NK-92 (cell line): Measurements from ENCODE around the gene MAGEF1.

ENCODE experiments used
- DNase-seq: peaks from one replicate; lab custom pipeline; 2025; ENCODE audit not compliant: unreplicated experiment; lab: John Stamatoyannopoulos, UW

The MAGEF1 gene

DNA sequence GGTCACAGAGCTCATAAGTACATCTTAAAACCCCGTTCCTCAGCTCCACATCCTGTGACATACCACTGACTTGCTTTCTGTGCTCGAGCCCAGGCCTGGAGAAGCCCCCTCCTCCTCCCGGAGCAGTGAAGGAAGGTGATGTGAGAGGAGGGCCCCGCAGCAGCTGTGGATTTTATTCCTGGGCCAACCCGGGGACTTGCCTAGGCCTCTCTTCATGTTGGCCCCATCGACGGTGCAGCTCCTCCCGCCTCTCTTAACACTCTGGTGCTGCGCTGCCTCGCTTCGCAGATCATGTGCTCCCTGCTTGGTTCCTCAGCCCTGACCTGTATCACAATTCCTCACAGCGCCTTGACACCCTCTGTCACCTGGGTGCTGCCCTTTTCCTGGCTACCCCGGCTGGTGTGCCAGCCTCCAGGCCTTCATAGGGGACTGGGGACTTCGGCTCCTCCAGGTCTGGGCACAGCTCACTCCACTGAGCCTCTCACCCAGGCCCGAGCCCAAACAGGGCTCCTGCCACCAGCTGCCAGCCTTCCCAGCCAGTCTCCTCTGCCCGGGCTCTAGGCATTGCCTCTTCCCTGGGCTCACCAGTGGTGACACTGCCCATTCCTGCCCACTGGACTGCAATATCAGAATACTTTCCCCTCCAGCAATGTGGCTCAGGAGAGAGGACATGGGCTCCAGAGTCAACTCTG lies 21.5 kb downstream of the MAGEF1 start:
- DNase-seq, result no peak

DNA sequence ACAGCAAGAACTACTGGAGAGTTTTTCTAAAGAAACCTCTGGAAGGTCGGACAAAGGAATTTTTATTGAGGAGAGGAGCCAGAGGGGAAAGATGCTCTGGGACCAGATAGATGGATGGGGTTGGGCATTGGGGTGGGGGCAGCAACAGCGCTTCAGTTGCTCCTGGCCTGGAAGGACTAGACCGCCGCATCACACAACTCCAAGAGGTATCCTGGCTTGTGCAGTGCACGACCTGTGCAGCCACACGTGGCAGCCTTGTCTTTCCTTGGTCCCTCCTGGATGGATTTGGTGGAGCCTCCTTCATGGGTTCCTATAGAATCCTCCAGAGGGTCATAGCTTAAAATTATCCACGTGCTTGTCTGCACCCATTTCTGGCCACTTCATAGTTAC lies 23.0 kb downstream of the MAGEF1 start:
- DNase-seq, result no peak

DNA sequence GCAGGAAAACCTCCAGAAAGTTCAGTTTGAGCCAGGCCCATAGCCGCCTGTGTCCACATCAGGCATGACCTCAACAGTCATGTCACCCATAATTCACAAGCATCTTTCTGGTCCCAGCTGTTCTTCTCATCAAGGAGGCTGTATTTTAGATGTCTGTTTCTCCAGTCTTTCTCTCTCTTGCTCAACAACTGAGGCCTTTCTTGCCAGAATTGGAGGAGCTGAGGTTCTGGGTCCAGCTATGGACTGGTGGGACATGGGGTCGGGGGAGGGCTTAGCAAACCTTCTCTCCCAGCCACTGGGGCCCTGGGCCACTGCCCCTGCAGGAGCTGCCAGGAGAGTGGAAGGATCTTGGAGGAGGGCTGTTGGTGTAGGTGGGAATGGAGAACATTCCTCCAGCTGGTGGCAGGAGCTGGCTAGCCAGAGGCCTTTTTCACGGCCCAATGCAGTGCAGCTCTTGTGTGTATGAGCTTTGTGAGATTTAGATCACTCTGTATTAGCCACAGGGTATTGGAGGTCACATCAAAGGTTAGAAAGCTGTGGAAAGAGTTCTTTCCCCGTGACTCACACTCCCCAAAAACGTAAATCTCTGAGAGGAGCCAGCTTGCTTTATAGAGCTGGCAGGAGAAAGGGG lies 23.5 kb downstream of the MAGEF1 start:
- no peak for DNase-seq

DNA sequence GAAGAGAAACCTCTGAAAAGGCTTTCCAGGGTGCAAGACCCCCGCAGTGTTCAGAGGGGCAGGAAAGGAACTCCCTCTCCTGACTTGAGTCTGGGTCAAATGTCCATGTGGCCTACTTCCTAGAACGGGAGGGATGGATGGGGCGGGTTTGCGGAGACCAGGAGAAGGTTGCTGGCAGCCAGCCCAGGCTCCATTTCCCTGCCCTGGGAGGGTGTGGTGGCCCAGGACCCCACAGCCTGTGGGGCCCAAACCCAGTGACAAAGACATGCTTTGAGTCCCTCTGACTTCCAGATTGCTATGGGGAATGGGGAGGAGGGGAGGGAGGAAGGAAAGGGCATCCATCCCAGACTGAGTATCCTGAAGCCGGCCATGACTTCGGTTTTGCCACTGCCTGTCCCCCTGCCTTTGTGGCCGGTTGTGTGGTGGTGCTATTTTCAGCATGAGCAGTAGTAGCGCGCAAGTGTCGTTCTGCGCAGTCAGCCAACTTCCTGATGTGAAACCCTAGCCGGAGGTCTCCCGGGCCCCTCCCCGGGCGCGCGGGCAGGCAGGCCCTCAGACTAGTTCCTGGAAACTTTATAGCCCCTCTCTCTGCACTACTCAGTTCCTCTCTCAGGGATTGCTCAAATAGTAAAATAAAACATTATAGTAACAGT lies 24.4 kb downstream of the MAGEF1 start:
- no peak for DNase-seq

DNA sequence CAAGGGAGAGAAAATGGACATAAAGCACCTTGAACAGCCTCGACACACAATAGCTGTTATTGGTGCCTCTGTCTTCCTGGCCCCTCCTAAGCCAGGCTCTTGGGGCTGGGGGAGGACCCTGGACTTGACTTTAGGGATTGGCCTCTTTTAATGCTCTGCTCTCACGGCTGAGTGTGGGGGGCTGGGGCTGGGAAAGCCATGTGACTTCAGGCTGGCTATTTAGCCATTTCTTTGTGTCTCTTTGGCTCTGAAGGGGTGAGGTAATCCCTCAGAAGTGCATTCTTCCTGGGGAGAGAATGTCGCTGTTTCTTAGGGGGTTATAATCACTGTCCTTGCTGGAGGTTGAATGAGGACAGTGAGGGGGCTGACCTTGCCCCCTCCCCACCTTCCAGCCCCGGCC lies 26.2 kb downstream of the MAGEF1 start:
- no peak for DNase-seq

DNA sequence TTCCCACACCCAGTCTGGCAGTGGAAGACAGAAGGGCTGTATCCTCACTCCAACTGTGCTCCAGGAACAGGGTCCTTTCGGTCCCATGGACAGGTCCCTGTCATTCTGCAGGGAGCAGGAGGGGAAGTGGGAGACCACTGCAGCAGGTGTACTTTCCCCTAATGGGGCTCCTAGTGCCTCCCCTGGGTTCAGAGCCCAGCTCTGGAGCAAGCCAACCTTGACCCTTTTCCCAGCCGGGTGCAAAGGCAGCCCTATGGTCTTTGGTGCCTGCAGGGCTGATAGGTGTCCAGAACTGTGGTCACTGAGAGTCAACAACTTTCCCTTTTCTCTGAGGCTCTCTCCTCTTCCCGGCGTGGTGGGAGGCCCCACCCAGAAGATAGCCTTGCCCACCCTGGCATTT lies 26.8 kb downstream of the MAGEF1 start:
- DNase-seq, result no peak

DNA sequence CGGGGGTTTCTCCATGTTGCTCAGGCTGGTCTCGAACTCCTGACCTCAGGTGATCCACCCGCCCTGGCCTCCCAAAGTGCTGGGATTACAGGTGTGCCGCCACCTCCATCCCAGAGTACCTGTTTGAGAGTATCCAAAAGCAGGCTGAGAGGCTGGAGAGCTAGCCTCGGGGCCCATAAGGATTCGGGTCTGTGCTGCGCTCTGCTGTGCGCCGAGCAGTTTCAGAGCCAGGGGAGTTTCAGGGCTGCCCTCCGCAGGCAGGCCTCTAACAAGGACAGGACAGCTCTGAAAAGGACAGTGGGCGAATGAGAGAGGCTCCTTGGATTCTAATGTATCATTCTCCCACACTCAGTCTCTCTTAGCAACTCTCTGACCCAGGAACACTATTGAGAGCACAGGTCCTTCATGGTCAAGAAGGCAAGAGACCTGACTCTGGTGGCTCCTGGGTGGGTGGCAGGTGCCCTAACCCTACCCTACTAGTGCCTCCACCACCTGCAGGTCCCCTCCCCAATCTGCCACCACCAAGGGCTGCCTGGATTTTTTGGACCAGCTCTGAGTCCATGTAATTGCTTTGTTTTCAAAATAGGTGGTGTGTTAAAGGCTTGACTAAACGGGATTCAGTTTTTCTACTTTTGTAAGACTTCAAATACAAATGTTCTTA lies 27.8 kb downstream of the MAGEF1 start:
- no peak for DNase-seq

DNA sequence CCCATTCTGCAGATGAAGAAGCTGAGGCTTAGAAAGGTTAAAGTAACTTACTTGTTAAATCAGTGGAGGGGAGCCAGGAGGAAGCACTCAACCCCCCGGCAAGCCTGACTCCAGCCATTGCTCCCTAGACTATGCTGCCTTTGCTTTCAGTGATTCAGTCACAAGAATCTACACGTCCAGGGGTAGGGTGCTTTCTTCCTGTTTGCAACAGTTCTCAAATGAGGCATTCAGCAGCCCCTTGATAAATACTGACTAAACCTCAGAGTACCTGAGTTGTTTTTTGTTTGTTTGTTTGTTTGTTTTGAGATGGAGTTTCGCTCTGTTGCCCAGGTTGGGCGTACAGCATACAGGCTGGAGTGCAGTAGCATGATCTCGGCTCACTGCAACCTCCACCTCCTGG lies 28.6 kb downstream of the MAGEF1 start:
- no peak for DNase-seq

DNA sequence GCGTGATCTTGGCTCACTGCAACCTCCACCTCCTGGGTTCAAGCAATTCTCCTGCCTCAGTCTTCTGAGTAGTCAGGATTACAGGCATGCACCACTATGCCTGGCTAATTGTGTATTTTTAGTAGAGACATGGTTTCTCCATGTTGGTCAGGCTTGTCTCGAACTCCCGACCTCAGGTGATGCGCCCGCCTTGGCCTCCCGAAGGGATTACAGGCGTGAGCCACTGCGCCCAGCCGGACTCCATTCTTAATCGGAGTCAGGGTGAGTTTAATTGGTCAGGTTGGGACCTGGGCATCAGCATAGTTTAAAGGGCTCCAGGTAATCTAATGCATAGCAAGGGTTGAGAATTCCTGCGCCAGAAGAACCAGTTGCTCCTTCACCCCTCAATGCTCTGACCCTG lies 29.2 kb downstream of the MAGEF1 start:
- DNase-seq, result no peak

DNA sequence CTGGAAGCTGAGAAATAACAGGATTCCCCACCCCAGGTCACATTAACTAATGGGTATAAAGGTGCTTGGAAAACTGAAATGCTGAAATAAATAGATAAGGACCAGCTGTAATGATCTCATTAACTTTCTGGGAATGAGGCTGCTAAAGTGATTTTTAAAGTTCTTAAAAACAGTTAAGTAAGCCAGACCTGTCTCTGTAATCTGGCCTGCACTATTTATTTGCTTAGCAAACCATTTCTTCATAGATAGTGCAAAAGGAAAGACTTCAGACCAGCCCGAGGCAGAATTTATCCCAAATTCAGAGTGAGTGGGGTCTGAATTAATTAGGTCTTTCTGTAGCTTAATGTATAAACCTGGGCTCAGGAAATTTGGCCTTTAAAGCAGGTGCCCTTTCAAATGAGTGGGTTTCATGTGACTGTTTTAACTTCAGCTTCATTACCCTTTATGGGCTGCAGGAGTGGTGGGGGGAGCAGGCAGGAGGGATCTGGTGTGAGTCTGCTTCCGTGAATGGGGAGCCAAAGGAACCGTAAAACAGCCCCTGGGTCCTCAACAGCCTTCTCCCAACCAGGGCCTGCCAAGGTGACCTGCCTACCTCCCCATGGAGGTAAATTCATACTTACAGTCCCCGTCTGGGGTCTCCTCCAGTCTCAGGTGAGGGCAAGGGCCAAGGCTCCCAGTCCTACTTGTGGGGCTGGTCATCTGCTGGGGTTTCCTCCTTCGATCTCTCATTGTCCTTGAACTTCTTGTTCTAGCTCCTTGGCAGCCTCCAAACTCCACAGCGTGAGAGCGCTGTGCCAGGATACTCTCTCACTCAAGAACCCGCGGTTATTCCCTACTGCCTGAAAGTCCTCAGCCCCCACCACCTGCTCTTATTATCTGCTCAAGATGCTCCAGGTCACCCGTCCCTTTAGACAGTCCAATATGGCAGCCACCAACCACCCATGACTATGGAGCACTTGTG lies 31.2 kb downstream of the MAGEF1 start:
- no peak for DNase-seq

DNA sequence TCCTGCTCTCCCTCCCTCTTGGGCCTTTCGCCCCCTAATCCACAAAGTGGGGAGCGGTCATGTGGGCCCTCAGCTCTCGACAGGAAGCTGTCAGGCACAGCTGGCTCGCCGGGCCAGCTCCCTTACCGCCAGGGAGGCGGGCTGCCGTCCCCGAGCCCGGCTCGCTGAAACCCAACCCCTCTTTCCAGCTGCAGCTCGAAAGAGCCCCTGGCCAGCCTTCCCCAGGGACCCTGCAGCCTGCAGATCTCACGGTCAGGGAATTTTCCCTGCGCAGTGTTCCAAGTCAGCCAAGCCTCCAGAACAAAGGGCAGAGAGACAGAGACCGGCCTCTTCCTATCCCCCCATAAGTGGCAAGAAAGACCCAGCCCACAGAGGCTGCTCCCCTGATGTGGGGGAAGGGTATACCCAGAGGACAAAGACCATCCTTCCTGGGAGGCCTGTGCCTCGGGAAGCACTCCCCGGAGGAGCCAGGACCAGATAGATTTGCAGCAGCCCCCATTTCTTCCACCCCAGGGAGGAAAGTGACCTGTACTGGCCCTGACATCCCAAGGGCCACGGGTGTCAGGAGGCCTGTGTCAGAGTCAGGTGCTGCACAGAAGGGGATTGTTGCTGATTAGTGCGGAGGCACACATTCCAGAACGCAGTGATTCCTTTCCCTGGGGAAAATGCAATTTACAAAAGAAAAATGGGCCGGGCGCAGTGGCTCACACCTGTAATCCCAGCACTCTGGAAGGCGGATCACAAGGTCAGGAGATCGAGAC lies 32.6 kb downstream of the MAGEF1 start:
- DNase-seq, result no peak

DNA sequence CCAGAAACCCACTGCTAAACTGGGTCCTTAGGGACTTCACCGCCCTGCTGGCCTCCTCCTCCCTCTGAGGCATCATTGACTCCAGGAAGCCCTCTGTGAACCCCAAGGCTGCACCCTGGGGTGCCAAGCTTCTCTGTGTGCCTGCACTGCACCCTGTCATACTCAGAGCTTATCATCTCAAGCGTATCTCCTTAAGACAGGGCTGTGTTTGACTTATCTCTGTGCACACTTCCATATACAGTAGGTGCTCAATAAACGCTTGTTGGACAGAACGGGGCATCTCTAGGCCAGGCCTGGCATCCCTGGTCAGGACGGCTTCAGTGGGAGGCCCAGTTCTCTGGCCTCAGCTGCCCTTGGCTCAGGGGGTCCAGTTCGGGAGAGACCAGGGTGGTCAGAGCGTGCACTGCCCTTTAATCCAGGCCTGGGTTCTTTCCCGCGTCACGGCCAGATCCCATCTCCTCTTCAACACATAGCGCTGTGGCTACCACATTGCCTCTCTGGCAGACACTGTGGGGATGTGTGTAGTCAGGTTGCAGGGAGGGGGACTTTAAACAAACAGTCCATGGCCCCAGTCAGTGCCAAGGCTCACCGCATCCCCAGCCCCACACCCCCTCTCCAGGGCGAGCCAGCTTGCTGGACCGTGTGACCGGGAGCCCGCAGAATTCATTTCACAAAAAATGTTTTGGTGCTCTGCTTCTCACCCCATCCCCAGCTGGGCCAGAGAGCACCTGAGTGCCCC lies 33.4 kb downstream of the MAGEF1 start:
- DNase-seq, result no peak

DNA sequence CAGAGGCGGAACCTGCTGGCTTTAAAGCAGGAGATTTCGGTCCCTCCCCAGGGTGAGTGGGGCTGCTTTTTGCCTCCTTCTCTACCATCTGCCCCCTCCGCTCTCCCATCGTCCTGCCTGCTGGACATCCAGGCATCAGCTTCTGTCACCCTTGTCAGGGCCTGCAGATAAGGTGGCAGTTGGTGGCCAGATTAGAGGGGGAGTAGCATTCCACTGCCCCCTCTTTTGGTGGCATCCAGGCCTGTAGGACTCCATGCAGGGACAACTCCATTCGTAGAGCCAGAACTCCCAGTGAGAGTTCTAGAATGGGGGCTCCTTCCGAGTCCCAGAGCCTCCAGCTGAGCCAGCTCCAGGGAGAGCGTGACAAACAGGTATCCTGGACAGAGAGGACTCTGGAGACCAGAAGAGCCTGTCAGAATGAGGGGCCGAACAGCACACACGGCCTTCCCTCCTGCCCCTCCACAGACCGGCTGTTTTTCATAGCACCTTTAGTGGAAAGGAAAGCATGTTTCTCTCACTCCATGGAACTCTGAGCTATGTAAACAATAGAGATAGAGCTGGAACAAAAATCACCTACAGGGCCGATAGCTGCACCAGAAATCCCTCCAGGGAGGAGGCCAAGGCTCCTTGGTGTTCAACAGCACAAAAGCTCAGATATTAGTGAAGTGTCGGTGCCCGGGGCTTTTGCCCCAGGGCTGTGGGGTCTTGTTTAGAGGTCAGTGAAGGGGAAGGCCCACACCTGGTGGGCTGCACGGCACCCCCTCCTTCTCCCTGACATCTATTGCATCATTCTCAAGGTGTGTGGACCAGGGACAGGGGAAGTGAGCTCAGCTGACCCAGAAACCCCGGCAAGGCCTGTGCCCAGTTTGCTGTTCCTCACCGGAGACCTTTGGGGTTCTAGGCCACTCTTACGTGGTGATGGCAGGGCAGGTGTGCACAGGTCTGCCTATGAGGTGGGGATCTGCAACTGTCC lies 34.2 kb downstream of the MAGEF1 start:
- DNase-seq, result no peak

DNA sequence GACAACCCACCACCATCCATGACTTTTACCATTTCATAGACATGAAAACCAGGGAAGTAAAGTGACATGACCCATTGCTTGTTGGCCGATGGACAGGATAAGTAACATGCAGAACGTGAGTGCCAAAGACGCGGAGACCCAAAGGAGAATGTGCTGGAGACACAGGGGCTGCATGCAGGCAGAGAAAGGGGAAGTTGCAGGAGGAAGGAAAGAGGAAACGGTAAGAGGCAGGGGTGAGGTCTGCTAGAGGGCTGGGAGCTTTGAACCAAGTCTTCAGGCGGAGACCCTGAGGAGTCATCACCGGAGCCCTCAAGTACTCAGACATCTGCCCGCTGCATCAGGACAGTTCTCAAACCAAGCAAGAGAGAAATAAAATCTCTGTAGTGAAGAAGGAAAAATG lies 34.9 kb downstream of the MAGEF1 start:
- DNase-seq, result no peak

DNA sequence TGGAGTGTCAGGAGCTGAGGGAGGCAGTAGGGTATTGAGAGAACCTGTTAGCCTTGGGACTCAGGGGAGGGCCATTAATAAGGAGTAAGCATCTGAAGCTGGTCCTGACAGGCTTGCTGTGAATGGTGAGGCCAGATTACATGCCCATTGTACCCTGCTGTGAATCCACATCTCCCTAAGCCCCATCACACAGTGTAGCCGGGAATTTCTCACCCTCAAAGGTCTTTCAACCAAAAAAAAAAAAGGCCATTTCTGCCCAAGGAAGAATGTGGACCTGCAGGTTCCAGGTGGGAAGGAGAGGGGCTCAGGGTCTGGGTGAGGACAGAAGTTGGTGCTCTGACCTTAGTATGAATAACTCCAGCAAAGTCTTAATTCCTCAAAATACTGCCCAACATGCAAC lies 37.2 kb downstream of the MAGEF1 start:
- DNase-seq, result no peak

DNA sequence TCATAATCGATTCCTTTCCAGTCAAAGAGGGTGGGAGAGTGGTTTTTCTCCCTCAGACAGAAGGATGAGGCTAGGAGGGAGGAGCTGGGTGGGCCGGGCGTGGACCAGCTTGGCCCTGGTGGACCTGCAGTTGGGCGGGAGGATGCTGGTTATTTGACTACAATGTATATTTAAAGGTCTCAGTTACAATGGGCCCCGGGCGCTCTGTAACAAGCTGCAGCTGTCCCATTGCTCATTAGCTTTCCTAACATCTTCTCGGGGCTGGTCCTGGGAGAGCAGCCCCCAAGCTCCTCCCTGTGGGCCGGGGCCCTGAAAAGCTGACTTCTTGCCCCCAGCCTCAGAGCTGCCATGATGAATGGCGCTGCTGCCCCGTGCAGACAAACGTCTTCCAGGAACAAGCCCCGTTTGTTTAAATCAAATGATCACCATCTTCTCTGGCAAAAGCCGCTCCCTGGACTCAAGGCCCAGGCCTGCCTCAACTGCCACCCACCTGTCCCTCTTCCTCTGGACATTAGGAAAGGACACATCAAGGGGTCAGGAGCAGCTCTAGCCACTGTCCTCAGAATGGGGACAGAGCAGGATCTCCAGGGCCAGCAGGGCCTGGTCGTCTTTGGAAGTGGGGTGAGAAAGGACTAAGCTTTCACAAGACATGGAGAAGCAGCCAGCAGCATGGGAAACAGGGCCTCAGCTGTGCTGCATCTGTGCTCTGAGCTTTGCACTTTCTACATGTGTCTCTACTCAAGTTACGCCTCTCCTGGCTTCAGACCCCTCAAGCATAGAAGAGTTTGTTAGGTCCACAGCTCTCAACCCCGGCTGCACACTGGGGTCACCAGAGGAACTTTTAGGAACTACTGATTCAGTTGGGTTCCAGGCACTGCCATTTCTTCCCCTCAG lies 38.6 kb downstream of the MAGEF1 start:
- no peak for DNase-seq

DNA sequence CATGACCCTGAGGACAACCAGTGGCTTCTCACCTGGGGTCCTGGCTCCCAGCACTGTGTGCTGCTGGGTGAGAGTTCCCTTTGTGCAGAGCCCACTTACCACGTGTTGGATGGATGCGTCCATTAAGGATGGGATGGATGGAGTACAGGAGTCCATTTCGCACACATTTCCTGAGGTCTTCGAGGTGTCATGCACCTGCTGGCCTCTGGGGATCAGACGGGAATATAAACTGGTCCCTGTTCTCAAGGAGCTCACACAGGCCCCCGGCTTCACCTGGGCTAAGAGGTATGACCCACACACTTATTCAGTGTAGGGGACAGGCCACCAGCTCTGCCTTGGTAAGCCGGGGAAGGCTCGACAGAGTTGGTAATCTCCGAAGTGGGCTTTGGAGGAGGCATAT lies 39.5 kb downstream of the MAGEF1 start:
- DNase-seq, result no peak
